SH-SY5Y (cell line): ENCODE measurements around the gene USP47.

Experiments
- GATA2 ChIP-seq: IDR thresholded peaks from 2 replicates; pipeline ENCODE4 v1.6.1; 2011; ENCODE audit warnings: mild to moderate bottlenecking, low read depth, low read length
- GATA3 ChIP-seq: IDR thresholded peaks from 2 replicates; pipeline ENCODE4 v1.6.1; 2011; ENCODE audit warnings: low read depth, mild to moderate bottlenecking, low read length, moderate library complexity

DNA sequence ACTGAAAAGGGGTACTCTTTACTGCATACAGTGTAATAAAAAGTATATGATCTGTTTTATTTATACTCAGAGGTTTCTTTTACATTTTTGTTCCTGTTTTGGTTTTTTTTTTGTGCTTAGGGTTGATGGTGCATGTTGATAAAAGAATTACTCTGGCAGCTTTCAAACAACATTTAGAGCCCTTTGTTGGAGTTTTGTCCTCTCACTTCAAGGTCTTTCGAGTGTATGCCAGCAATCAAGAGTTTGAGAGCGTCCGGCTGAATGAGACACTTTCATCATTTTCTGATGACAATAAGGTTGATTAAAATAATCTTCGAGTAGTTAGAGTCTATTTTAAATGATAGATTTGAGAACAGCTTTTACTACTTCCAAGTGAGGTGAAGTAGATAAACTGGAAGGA lies 106.1 kb downstream of the USP47 start:
- no peak for TF ChIP-seq GATA2
- TF ChIP-seq GATA3 = no peak
